BJ (cell line): ENCODE data around the gene LLGL1. TPM values are rescaled to one million over a fixed set of nuclear protein-coding genes. Genes with fewer than 3 reads are reported as not detected.

ENCODE experiments used
- CTCF ChIA-PET: fragments of 350-600 bp; formaldehyde crosslinking; extraction: SDS; loops from one replicate; lab custom pipeline; 2021; ENCODE audit warnings: antibody characterized with exemption, inconsistent platforms; lab: Yijun Ruan, JAX
- POLR2A ChIA-PET: fragments of 300-600 bp; sonication (Branson Sonifier 250); formaldehyde crosslinking; extraction: SDS; loops from one replicate; lab custom pipeline; 2021; ENCODE audit warnings: antibody characterized with exemption; lab: Charles Lee
- DNase-seq: peaks from one replicate; pipeline ENCODE4 v3.0.0-alpha.2; 2011; ENCODE audit warnings: low read depth
- H3K27me3 ChIP-seq: 2 replicates; pipeline ENCODE4 v1.6.0; 2011; ENCODE audit warnings: low read length; ENCODE audit not compliant: control insufficient read depth, insufficient read depth
- H3K36me3 ChIP-seq: 2 replicates; pipeline ENCODE4 v1.5.1; 2011; ENCODE audit warnings: low read length; ENCODE audit not compliant: control insufficient read depth, insufficient read depth
- H3K4me3 ChIP-seq: 2 replicates; pipeline ENCODE4 v1.5.1; 2011; ENCODE audit warnings: low read depth, mild to moderate bottlenecking, control low read depth, low read length
- polyA plus RNA-seq: library from polyadenylated mRNA; depleted of rRNA; stranded (reverse); fragments of >200 nt; gene quantifications from 2 replicates; pipeline ENCODE4 v1.2.3, GENCODE V29; 2011
- TF ChIP-seq, protein P1 (sequence below): IDR thresholded peaks from 2 replicates; pipeline ENCODE4 v1.5.1; 2011; ENCODE audit warnings: low read depth, mild to moderate bottlenecking, control low read depth, inconsistent platforms, low read length, moderate library complexity; ENCODE audit not compliant: insufficient read depth

The LLGL1 gene
- polyA plus RNA-seq, 1 experiment, result 38.9 TPM

DNA sequence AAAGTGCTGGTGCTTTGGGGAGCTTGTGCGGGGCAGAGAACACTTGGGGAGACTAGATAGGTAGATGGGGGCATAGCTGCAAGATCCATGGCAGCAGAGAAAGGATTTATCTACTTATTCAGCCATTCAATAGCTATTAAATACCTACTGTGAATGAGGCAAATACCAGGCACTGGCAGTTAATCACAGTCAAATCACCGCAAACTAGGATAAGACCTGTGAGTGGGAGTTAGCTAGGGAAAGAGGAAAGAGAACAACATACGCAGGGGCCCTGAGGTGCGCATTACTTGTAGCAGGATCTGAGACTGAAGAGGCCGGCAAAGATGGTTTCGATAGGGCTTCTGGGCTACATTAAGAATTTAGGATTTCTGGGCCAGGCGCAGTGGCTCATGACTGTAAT, 45.6 kb upstream of the LLGL1 start:
- ChIA-PET CTCF (no interaction called here), POLR2A (no interaction called here)
- TF ChIP-seq, protein P1, sequence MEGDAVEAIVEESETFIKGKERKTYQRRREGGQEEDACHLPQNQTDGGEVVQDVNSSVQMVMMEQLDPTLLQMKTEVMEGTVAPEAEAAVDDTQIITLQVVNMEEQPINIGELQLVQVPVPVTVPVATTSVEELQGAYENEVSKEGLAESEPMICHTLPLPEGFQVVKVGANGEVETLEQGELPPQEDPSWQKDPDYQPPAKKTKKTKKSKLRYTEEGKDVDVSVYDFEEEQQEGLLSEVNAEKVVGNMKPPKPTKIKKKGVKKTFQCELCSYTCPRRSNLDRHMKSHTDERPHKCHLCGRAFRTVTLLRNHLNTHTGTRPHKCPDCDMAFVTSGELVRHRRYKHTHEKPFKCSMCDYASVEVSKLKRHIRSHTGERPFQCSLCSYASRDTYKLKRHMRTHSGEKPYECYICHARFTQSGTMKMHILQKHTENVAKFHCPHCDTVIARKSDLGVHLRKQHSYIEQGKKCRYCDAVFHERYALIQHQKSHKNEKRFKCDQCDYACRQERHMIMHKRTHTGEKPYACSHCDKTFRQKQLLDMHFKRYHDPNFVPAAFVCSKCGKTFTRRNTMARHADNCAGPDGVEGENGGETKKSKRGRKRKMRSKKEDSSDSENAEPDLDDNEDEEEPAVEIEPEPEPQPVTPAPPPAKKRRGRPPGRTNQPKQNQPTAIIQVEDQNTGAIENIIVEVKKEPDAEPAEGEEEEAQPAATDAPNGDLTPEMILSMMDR, result no peak
- Histone ChIP-seq H3K36me3 (peaks cover 2% of the 10 kb centered on the region; the same call in 1 of the 2 replicates), H3K27me3 (no peaks in the 10 kb centered on the region), H3K4me3 (no peak overlapping the region)
- no peak for DNase-seq

- DNase-seq, result no peak
- ChIA-PET POLR2A (no interaction called here), CTCF (interaction anchor here (2.0 kb wide), 1 partner anchor 12 kb away, joined by 6 read pairs; no protein-coding TSS in a partner anchor)
- Histone ChIP-seq H3K4me3 (no peak overlapping the region), H3K27me3 (no peaks in the 10 kb centered on the region), H3K36me3 (peaks cover 2% of the 10 kb centered on the region; the same call in 1 of the 2 replicates)
- TF ChIP-seq, protein P1, result no peak
These were observed 44.1 kb upstream of the LLGL1 start for GRCh38 chr17:18181358-18181757.

DNA sequence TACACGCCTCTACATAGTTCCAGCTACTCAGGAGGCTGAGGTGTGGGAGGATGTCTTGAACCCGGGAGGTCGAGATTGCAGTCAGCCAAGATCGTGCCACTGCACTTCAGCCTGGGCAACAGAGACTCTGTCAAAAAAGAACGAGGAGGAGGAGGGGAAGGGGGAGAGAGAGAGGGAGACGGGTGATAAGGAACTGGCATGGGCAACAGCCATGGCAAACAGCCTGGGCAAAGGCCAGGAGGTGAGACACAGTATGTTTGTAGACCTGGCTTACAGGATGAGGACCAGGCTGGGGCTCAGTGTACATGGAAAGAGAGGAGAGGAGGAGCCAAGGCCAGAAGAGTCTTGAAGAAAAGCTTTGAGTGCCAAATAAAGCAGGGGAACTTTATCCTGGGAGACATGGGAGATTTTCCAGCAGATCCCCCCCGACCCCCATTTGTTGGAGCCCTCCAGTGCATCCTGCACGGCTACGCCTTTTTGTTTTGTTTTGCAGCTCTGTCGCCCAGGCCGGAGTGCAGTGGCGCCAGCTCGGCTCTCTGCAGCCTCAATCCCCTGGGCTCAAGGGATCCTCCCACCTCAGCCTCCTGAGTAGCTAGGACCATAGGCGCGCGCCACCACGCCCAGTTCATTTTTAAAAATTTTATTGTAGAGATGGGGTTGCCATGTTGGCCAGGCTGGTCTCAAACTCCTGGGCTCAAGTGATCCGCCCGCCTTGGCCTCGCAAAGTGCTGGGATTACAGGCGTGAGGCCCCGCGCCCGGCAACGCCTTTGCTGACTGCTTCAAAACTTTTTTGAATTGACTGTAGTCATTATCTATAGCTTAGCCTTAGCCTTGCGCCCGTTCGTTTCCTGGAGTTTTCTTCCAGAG, 43.1 kb upstream of the LLGL1 start:
- ChIA-PET CTCF (interaction anchor here (1.2 to 2.0 kb wide), 2 partner anchors 13 to 47 kb away, joined by 3 to 6 read pairs; no protein-coding TSS in a partner anchor), POLR2A (no interaction called here)
- peak overlapping the region; percentile 88 for H3K4me3 ChIP-seq
- no peaks in the 10 kb centered on the region for H3K27me3 ChIP-seq
- H3K36me3 ChIP-seq, result peaks cover 2% of the 10 kb centered on the region; the same call in 1 of the 2 replicates
- TF ChIP-seq, protein P1, result no peak
- DNase-seq, result no peak

- Histone ChIP-seq H3K36me3 (peaks cover 2% of the 10 kb centered on the region; the same call in 1 of the 2 replicates), H3K4me3 (peak overlapping the region; percentile 88), H3K27me3 (no peaks in the 10 kb centered on the region)
- POLR2A ChIA-PET, result interaction anchor here (0.7 kb wide), 1 partner anchor 13 kb away, joined by 3 read pairs; no protein-coding TSS in a partner anchor
- CTCF ChIA-PET, result interaction anchor here (1.2 to 1.9 kb wide), 2 partner anchors 34 to 48 kb away, joined by 3 to 4 read pairs; no protein-coding TSS in a partner anchor
- no peak for DNase-seq
- TF ChIP-seq, protein P1, result no peak
These were observed 42.5 kb upstream of the LLGL1 start for GRCh38 chr17:18182978-18183333.

GRCh38 chr17:18183334-18184142, 41.9 kb upstream of the LLGL1 start, which contains the start of gene ALKBH5:
ALKBH5 (plus strand) TSS chr17:18183828; CDS start chr17:18184244, 416 bp downstream.
- TF ChIP-seq, protein P1, result peak; percentile 45
- CTCF ChIA-PET, result interaction anchor here (0.6 to 1.9 kb wide), 3 partner anchors 35 to 48 kb away, joined by 3 to 4 read pairs (median 3); no protein-coding TSS in a partner anchor
- peaks cover 2% of the 10 kb centered on the region for H3K36me3 ChIP-seq
- DNase-seq, result peak; percentile 97
- POLR2A ChIA-PET, result interaction anchor here (0.5 to 0.7 kb wide), 3 partner anchors 14 to 30 kb away, joined by 3 read pairs; no protein-coding TSS in a partner anchor
- peak within 1 kb of the TSS; percentile 88 for H3K4me3 ChIP-seq
- no peaks in the 10 kb centered on the region for H3K27me3 ChIP-seq
